HepG2 (cell line): ENCODE measurements around the gene RABGAP1. TPM values are rescaled to one million over a fixed set of nuclear protein-coding genes. Genes with fewer than 3 reads are reported as not detected.

ENCODE experiments used
- HMG20A ChIP-seq: IDR thresholded peaks from 2 replicates; pipeline ENCODE4 v1.6.1; 2016; ENCODE audit warnings: borderline replicate concordance
- HNF1B ChIP-seq: sonication (generic); formaldehyde crosslinking; IDR thresholded peaks from 2 replicates; pipeline ENCODE4 v1.5.1; 2020; ENCODE audit warnings: mild to moderate bottlenecking, moderate library complexity, missing genetic modification reagents
- IRF2 ChIP-seq: IDR thresholded peaks from 2 replicates; pipeline ENCODE4 v1.6.1; 2018; ENCODE audit warnings: missing genetic modification reagents, missing compliant biosample characterization
- MTA1 ChIP-seq: sonication (generic); formaldehyde crosslinking; IDR thresholded peaks from 2 replicates; pipeline ENCODE4 v1.4.0; 2020; ENCODE audit warnings: missing genetic modification reagents, mild to moderate bottlenecking, borderline replicate concordance
- MXI1 ChIP-seq: IDR thresholded peaks from 3 replicates; pipeline ENCODE4 v1.6.1; 2012; ENCODE audit warnings: low read depth, low read length, inconsistent platforms, borderline replicate concordance
- MZF1 ChIP-seq: sonication (generic); formaldehyde crosslinking; IDR thresholded peaks from 2 replicates; pipeline ENCODE4 v1.8.1; 2023; ENCODE audit warnings: mild to moderate bottlenecking, missing genetic modification reagents, borderline replicate concordance
- NFE2 ChIP-seq: sonication (generic); formaldehyde crosslinking; IDR thresholded peaks from 2 replicates; pipeline ENCODE4 v1.4.0; 2020; ENCODE audit warnings: missing genetic modification reagents
- NR2F6 ChIP-seq, 2 experiments: IDR thresholded peaks; 2 replicates each; pipeline ENCODE4 v1.6.1; 2016; ENCODE audit warnings: antibody characterized with exemption in 1 of 2, mild to moderate bottlenecking in 1 of 2
- RERE ChIP-seq: IDR thresholded peaks from 2 replicates; pipeline ENCODE4 v1.6.1; 2016; ENCODE audit warnings: low read depth, missing genetic modification reagents, missing compliant biosample characterization
- RORA ChIP-seq: sonication (generic); formaldehyde crosslinking; IDR thresholded peaks from 2 replicates; pipeline ENCODE4 v1.5.0; 2020; ENCODE audit warnings: mild to moderate bottlenecking, missing genetic modification reagents, moderate library complexity
- RXRA ChIP-seq: sonication (generic); formaldehyde crosslinking; IDR thresholded peaks from 2 replicates; pipeline ENCODE4 v1.5.1; 2020; ENCODE audit warnings: missing genetic modification reagents
- SALL1 ChIP-seq: sonication (generic); formaldehyde crosslinking; IDR thresholded peaks from 2 replicates; pipeline ENCODE4 v1.8.0; 2022; ENCODE audit warnings: mild to moderate bottlenecking, missing genetic modification reagents
- SPEN ChIP-seq: sonication (generic); formaldehyde crosslinking; IDR thresholded peaks from 2 replicates; pipeline ENCODE4 v1.5.1; 2020; ENCODE audit warnings: low read depth, mild to moderate bottlenecking, missing genetic modification reagents
- SSRP1 ChIP-seq: IDR thresholded peaks from 2 replicates; pipeline ENCODE4 v1.6.1; 2016; ENCODE audit warnings: control low read depth
- ZBTB7A ChIP-seq: sonication (generic); formaldehyde crosslinking; IDR thresholded peaks from 2 replicates; pipeline ENCODE4 v1.8.0; 2022; ENCODE audit warnings: mild to moderate bottlenecking, missing genetic modification reagents
- ZFP82 ChIP-seq: sonication (generic); formaldehyde crosslinking; IDR thresholded peaks from 2 replicates; pipeline ENCODE4 v1.5.1; 2020; ENCODE audit warnings: mild to moderate bottlenecking, missing genetic modification reagents, borderline replicate concordance
- ZFY ChIP-seq: sonication (generic); formaldehyde crosslinking; IDR thresholded peaks from 2 replicates; pipeline ENCODE4 v1.4.0; 2020; ENCODE audit warnings: missing genetic modification reagents
- ZNF12 ChIP-seq: sonication (generic); formaldehyde crosslinking; IDR thresholded peaks from 2 replicates; pipeline ENCODE4 v1.5.0; 2020; ENCODE audit warnings: missing genetic modification reagents
- ZNF282 ChIP-seq: fragments of 450-650 bp; IDR thresholded peaks from 2 replicates; pipeline ENCODE4 v1.6.1; 2018; ENCODE audit not compliant: partially characterized antibody
- ZNF354B ChIP-seq: sonication (generic); formaldehyde crosslinking; IDR thresholded peaks from 2 replicates; pipeline ENCODE4 v1.8.0; 2022; ENCODE audit warnings: mild to moderate bottlenecking, missing genetic modification reagents
- ZNF503 ChIP-seq: sonication (generic); formaldehyde crosslinking; IDR thresholded peaks from 2 replicates; pipeline ENCODE4 v1.4.0; 2020; ENCODE audit warnings: missing genetic modification reagents
- ZNF552 ChIP-seq: sonication (generic); formaldehyde crosslinking; IDR thresholded peaks from 2 replicates; pipeline ENCODE4 v1.9.0; 2022; ENCODE audit warnings: missing genetic modification reagents, mild to moderate bottlenecking, borderline replicate concordance
- ZNF660 ChIP-seq: sonication (generic); formaldehyde crosslinking; IDR thresholded peaks from 2 replicates; pipeline ENCODE4 v1.5.1; 2020; ENCODE audit warnings: mild to moderate bottlenecking, low read depth, missing genetic modification reagents, borderline replicate concordance
- polyA plus RNA-seq, 8 experiments: library from polyadenylated mRNA; depleted of rRNA in 3 of 8; stranded (reverse) in 7 of 8; unstranded in 1 of 8; fragments of >200 nt; fragmentation: Illumina TruSeq in 4 of 8; extraction: Trizol in 4 of 8; gene quantifications; 2 replicates each; pipeline versions ENCODE4 v1.2.1 to v1.2.3, GENCODE V29; 2011 to 2016; ENCODE audit warnings: low read depth in 4 of 8, missing spikeins in 1 of 8, mixed read lengths in 1 of 8; ENCODE audit not compliant: insufficient read depth in 1 of 8
- total RNA-seq, 5 experiments: library from RNA; depleted of rRNA; stranded (reverse); fragments of >200 nt; fragmentation: Illumina TruSeq; extraction: Trizol; gene quantifications; 2 replicates each; pipeline ENCODE4 v1.2.3, GENCODE V29; 2016; ENCODE audit warnings: low read depth in 1 of 5

Gene RABGAP1
- total and polyA plus RNA-seq, 2 of the 13 experiments (the other 11 are each of a cell fraction or from before 2014, with no cell fraction given): 19.1 to 19.3 TPM

GRCh38 chr9:123011878-123012528, 71.2 kb downstream of the RABGAP1 start (continued):
- TF ChIP-seq SSRP1 (CRISPR knock-in tag) (no peak), HNF1B (CRISPR knock-in tag) (no peak), SPEN (CRISPR knock-in tag) (no peak), MZF1 (CRISPR knock-in tag) (no peak), HMG20A (CRISPR knock-in tag) (peak; percentile 89; the same call in 1 of the 2 replicates), IRF2 (no peak), NR2F6 (IDR thresholded peaks at IDR 0.05) (peak; percentile 64), NR2F6 (CRISPR knock-in tag; IDR thresholded peaks at IDR 0.05) (no peak; the same call in 1 of the 2 replicates), RXRA (no peak), RORA (CRISPR knock-in tag) (no peak), SALL1 (CRISPR knock-in tag) (no peak; the same call in 1 of the 2 replicates), MTA1 (CRISPR knock-in tag) (no peak), ZNF12 (CRISPR knock-in tag) (no peak), MXI1 (no peak), ZNF660 (CRISPR knock-in tag) (no peak), RERE (CRISPR knock-in tag) (peak; percentile 74; the same call in 1 of the 2 replicates), ZNF282 (no peak), ZNF354B (CRISPR knock-in tag) (no peak), NFE2 (CRISPR knock-in tag) (no peak), ZBTB7A (CRISPR knock-in tag) (no peak), ZNF503 (CRISPR knock-in tag) (peak; percentile 63; the same call in 1 of the 2 replicates), ZFY (CRISPR knock-in tag) (no peak), ZFP82 (CRISPR knock-in tag) (no peak), ZNF552 (CRISPR knock-in tag) (no peak)
